SK-N-SH treated with all-trans-retinoic acid at 6 μM for 48 hours (cell line): ENCODE measurements around the gene RANBP6.

Experiments
- CSDC2 ChIP-seq: fragments of 250-450 bp; sonication (Bioruptor Pico); IDR thresholded peaks from 2 replicates; pipeline ENCODE4 v1.5.0; 2020; ENCODE audit warnings: mild to moderate bottlenecking, moderate library complexity
- TCF4 ChIP-seq: fragments of 250-450 bp; sonication (Bioruptor Pico); IDR thresholded peaks from 2 replicates; pipeline ENCODE4 v1.8.0; 2021; ENCODE audit warnings: mild to moderate bottlenecking, moderate library complexity, borderline replicate concordance
- ZNF70 ChIP-seq: fragments of 450-650 bp; formaldehyde crosslinking; IDR thresholded peaks from 2 replicates; pipeline ENCODE4 v1.5.0; 2020; ENCODE audit warnings: mild to moderate bottlenecking, moderate library complexity

GRCh38 chr9:6047020-6047419, 31.6 kb upstream of the RANBP6 start:
- no peak for TF ChIP-seq CSDC2
- TF ChIP-seq ZNF70 (CRISPR knock-in tag): no peak
- TF ChIP-seq TCF4: no peak
